Stimulated activated naive CD4-positive, alpha-beta T cell treated with Interleukin-2 at 50 U/mL for 16 hours (primary cell): ENCODE results near the gene GPR75.

Source experiments
- DNase-seq: peaks from one replicate; lab custom pipeline; 2025; lab: John Stamatoyannopoulos, UW

The GPR75 gene

GRCh38 chr2:53859206-53860181 lies at the start of gene GPR75:
Gene GPR75 (minus strand): TSS chr2:53859967. CDS start chr2:53854756, 5,211 bp downstream.
- DNase-seq: no peak

GRCh38 chr2:53907582-53907981 lies 47.8 kb upstream of the GPR75 start:
- DNase-seq: no peak

- no peak for DNase-seq
Observed at GRCh38 chr2:53905396-53905795, 45.6 kb upstream of the GPR75 start.

- no peak for DNase-seq
Observed at GRCh38 chr2:53903011-53903410, 43.2 kb upstream of the GPR75 start.

GRCh38 chr2:53901192-53901591 lies 41.4 kb upstream of the GPR75 start:
- DNase-seq: no peak

GRCh38 chr2:53896864-53897263 lies 37.1 kb upstream of the GPR75 start:
- DNase-seq: no peak

GRCh38 chr2:53886406-53887280 lies 26.9 kb upstream of the GPR75 start:
- DNase-seq: no peak

- DNase-seq: no peak
Observed at GRCh38 chr2:53884883-53885282, 25.1 kb upstream of the GPR75 start.

GRCh38 chr2:53881986-53882385 lies 22.2 kb upstream of the GPR75 start:
- DNase-seq: no peak

- DNase-seq: no peak
Observed at GRCh38 chr2:53881360-53881759, 21.6 kb upstream of the GPR75 start.

- no peak for DNase-seq
Observed at GRCh38 chr2:53880756-53881155, 21.0 kb upstream of the GPR75 start.

GRCh38 chr2:53877556-53877955 lies 17.8 kb upstream of the GPR75 start:
- no peak for DNase-seq

GRCh38 chr2:53877112-53877511 lies 17.3 kb upstream of the GPR75 start:
- no peak for DNase-seq

- DNase-seq: no peak
Observed at GRCh38 chr2:53874401-53874950, 14.7 kb upstream of the GPR75 start.

- DNase-seq: no peak
Observed at GRCh38 chr2:53867773-53868172, 8.0 kb upstream of the GPR75 start.

- no peak for DNase-seq
Observed at GRCh38 chr2:53867169-53867568, 7.4 kb upstream of the GPR75 start.

GRCh38 chr2:53865962-53866361 lies 6.2 kb upstream of the GPR75 start:
- DNase-seq: no peak

- no peak for DNase-seq
Observed at GRCh38 chr2:53865264-53865663, 5.5 kb upstream of the GPR75 start.

GRCh38 chr2:53863538-53864227 lies 3.9 kb upstream of the GPR75 start:
- DNase-seq: no peak

- DNase-seq: no peak
Observed at GRCh38 chr2:53861824-53862223, 2.1 kb upstream of the GPR75 start.

- DNase-seq: no peak
Observed at GRCh38 chr2:53856272-53856671, 3.5 kb downstream of the GPR75 start.

GRCh38 chr2:53854678-53855077 lies 5.1 kb downstream of the GPR75 start:
- DNase-seq: no peak
